DMS153 treated with DMSO at 0.1 percent for 48 hours (cell line): ENCODE results near the gene CERS6.

Experiments
- DNase-seq: peaks from one replicate; lab custom pipeline; 2025; ENCODE audit not compliant: unreplicated experiment; lab: John Stamatoyannopoulos, UW

The CERS6 gene

GRCh38 chr2:168692132-168692744 is 236.2 kb downstream of the CERS6 start:
- DNase-seq: no peak

DNA sequence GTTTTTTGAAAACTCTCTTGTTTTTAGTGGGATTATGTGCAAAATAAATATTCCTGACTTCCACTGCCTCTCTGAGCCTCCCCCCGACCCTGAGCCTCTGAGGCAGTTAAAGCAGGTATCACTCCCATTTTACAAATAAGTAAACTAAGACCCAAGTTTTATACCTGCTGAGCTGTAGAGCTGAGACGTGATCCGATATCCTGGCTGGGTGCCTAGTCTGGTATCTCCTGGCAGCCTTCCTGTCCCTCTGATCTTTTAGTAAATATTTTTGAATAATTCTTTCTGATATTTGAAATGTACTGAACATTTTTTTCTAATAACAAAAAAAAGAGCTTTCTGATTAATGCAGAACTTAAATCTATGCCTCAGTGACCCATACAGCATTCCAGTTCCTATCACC is 238.1 kb downstream of the CERS6 start:
- no peak for DNase-seq

DNA sequence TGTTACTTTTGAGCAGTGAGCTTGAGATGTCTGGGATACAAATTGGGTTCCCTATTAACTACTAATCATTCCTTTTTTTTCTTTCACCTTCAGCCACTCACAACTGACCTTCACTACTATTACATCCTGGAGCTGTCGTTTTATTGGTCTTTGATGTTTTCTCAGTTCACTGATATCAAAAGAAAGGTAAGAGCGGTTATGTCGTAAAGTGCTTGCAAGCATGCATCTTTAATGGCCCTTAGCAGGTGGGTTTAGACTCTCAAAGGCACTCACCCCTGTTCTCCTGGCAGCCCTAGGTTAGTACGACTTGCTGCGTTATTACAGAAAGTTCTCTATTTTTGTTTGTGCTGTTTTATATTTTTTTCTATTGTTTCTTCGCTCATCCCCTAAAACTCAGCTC is 238.8 kb downstream of the CERS6 start:
- peak; percentile 10 for DNase-seq

GRCh38 chr2:168697668-168698121 is 241.6 kb downstream of the CERS6 start:
- no peak for DNase-seq

GRCh38 chr2:168698969-168699368 is 242.9 kb downstream of the CERS6 start:
- no peak for DNase-seq

GRCh38 chr2:168699844-168700417 is 243.9 kb downstream of the CERS6 start:
- DNase-seq: no peak

DNA sequence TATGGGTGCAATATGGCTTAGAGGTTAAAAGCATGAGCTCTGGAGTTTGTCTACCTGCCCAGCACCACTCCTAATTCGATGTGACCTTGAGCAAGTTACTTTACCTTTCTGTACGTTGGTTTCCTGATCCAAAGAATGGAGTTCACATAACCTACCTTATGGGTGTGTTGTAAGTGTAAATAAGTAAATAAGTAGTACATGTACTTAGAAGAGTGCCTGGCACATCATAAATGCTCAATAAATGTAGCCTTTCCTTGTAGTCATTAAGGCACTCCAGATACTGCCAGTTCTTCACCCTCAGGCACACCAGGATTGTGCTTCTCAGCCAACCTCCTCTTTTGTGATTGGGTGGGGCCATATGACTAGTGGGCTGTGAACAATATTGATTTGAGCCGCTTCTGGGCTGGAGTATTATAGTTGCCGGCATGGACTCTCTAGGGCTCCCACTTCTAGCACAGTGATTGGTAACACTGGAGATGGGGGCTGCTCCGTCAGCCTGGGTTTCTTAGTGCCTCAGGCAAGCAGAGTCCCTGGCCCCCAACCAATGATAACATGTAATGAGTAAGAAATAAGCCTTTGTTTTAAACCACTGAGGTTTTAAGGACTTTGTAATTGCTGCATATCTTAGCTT is 244.7 kb downstream of the CERS6 start:
- DNase-seq: no peak

DNA sequence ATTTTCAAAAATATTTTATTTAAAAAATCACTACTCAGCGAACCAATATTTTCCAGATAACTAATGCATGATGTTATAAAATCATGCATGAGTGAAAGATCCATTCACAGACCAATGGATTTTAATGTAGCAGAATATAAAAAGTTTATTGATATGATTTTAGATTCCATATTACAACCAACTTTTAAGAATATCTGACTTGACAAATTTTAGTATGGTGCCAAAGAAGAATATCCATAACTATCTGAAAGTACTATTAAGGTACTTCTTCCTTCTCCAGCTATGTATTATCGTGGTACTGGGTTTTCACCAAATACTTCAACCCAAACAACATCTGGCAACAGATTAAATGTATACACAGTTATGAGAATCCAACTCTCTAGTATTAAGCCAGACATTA is 246.5 kb downstream of the CERS6 start:
- DNase-seq: no peak

GRCh38 chr2:168703926-168704325 is 247.9 kb downstream of the CERS6 start:
- no peak for DNase-seq

DNA sequence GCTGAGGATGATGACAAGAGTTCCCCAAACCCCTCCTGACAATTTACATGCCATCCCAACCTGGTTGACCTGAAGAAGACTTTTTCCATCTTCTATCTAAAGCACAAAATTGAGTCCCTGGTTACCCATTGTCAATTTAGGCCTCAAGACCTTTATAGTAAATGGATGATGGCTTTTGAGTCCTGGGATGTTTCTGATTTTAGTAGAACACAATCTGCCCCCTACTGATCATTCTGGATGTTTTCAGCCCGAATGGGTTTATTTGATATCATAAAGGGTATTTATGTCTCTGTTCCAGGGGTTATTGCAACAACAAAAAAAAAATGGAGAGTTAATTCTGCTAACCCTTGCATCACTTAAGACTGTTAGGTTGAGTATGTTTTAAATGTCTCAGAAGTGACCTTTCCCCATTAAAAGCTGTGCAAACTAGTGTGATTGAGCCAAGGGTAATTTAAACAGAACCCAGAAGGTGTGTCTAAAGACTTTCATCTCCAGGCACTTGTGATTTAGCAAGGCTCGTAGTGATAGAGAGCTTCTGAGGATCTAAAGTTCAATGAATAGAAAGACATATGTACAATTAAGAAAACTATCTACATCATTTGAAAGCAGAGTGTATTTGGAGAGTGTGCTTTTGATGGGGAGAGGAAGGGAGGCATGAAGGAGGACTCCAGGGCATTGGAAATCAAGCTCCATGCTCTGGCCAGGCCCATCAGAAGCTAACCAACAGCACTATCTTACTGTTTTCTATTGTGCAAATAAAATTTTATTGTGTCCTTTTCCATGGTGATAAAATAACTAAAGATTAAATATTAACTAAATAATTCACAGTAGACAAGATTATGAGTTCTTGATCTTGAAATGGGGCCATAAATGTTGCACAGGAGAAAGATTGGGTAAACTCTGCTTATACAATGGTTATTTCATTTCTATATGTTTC is 249.7 kb downstream of the CERS6 start:
- no peak for DNase-seq

DNA sequence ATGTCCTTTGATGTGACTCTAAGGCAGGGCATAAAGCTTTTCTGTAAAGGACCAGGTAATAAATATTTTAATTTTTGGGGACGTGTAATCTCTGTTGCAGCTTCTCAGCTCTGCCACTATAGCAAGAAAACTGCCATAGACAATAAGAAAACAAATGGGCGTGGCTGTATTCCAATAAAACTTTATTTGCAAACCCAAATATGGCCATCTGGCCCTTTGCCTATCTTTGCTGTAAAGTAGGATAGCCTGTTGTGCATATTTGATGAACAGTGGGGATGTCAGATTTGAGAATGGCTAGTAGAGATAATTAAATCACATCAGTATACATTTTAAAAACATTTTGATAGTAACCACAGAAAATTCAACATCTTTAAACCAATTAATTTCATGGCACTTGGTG is 250.7 kb downstream of the CERS6 start:
- no peak for DNase-seq

DNA sequence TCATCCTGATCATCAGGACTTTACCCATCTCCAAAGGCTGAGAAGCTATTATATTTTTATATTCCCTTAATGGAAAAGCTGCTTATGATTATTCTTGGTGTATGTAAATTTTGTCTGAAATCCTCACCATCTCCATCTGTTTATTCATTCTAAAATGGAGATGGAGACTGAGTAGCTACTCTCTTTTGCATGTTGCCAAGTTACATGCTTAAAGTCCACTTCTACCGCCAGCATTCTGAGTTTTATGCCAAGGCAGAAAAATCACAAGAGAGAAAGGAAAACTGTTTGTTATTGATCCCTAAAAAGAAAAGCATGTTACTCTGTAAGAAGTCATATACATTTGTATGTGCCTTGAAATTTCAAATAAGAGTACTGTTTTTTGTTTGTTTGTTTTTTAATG is 252.0 kb downstream of the CERS6 start:
- DNase-seq: no peak

- no peak for DNase-seq
Observed at GRCh38 chr2:168710754-168711467, 254.8 kb downstream of the CERS6 start.

DNA sequence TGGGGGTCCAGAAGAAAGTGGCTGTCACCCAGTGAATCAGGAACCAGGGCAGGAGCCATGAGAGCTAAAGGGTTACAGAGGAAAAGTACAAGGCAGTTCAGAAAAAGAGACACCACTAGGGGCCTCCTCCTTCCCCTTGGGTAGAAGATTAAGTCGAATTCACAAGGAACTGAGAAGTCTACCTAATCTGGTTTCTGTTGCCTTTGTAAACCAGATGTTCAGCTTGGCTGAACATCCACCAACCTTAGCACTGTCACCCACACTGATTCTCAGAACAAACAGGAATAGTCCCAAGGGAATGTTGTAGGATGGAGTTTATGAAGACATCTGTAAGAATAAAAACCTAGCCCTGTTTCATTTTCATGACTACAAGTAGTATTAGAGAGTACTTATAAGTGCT is 256.0 kb downstream of the CERS6 start:
- no peak for DNase-seq

- DNase-seq: no peak
Observed at GRCh38 chr2:168713325-168713724, 257.3 kb downstream of the CERS6 start.

DNA sequence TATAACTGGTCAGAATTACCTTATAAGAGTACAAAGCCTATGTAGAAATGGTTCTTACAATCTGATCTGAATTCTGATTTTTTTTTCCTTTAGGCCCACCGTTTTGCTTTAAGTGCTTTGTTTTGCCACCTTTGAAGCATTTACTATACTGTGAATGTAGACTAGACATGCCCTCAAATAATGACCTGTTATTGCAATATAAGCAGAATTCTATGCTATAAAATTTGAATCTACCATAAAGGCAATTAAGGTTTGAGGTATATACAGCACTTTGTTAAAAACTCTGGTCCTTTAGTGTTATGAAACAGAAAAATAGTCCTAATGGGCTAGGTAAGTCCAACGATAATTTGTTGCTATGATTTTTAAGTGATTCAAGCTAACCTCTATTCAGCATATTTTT is 259.8 kb downstream of the CERS6 start:
- DNase-seq: no peak

DNA sequence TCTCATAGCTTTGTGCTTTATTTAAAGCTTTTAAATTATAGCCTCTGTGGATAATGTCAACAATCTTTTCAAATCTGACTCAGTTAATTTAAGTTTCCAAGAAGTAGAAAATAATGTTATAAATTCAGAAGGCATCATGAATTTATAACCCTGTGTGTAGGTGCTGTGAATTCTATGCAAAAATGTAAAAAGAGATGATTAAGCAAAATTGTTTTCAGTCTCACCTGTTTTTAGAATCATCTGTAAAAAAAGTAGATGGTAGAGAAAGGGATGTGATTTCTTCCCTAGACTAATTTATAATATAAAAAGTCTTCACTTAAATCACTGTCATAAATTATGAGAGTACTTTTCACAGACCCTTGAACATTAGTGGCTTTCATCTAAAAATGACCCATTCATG is 260.8 kb downstream of the CERS6 start:
- DNase-seq: no peak

- no peak for DNase-seq
Observed at GRCh38 chr2:168717790-168718502, 261.9 kb downstream of the CERS6 start.

DNA sequence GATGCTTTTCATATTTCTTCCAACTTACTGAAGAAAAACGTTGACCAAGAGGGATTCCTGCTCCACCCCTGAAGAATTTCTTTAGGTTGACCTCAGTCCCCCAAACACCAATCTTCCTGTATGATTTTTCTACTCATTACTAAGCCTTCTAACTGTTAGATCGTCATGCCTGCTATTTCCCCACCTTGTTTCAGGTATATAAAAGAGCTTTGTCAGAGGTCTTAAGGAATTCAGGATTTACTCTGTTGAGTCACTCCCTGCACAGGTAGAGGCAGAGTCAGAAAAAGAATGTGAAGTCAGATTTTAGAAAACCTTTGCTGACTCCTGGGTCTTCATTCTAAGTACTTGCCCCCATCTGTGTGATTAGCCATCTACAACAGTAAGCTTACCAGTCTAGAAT is 262.6 kb downstream of the CERS6 start:
- DNase-seq: no peak

GRCh38 chr2:168719446-168719845 is 263.4 kb downstream of the CERS6 start:
- no peak for DNase-seq
